Non-pigmented ciliary epithelial cell (primary cell): ENCODE results near the gene SEMA3B.
"Not testable (repeated sequence)": the region's sequence is repeated elsewhere in the genome, so short reads cannot be mapped to it uniquely, and the experiment has no call there.

Source experiments
- DNase-seq: peaks from one replicate; pipeline ENCODE4 v3.0.0-alpha.2; 2010; ENCODE audit warnings: low read depth

The SEMA3B gene

GRCh38 chr3:50294089-50294488 lies 25.1 kb downstream of the SEMA3B start:
- DNase-seq = no peak

DNA sequence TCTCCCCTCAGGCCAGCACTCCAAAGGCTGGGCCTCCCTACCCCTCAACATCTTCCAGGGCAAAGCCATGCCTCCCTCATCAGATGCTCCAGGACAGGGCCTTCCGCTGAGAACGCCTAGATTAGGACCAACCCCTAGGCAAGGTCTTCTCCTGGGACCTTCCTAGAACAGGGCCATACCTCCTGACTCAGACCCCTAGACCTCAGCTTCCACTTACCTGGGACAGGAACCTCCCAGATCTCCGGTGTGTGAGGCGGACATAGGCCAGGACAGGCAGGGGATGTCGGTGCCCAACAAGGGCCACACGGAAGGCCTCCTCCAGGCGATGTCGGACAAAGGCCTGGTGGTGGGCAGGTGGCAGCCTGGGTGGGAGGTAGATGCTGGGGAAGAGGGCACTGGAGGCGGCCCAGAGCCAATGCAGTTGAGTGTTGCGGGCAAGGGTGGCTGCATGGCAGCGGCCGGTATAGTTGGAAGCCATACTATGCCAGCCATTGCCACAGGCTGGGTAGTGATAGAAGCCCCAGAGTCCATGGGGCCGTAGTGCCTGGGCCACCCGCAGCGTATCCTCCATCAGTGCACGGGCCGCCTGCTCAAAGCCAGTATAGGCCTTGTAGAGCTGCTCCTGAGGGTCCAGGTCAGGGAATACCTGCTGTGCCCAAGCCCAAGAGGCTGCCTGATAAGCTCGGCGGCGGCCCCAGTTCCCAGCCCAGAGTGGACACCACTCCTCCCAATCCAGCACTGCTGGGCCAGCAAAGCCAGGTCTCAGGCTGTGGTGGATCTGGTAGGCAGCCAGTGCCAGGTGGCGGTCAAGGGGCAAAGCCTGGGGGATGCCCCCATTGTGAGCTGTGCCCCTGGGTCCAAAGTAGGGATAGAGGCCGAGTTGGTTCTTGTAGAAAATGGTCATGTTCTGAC lies 25.8 kb downstream of the SEMA3B start:
- DNase-seq = no peak

GRCh38 chr3:50295553-50296431 lies 26.8 kb downstream of the SEMA3B start:
- no peak for DNase-seq

DNA sequence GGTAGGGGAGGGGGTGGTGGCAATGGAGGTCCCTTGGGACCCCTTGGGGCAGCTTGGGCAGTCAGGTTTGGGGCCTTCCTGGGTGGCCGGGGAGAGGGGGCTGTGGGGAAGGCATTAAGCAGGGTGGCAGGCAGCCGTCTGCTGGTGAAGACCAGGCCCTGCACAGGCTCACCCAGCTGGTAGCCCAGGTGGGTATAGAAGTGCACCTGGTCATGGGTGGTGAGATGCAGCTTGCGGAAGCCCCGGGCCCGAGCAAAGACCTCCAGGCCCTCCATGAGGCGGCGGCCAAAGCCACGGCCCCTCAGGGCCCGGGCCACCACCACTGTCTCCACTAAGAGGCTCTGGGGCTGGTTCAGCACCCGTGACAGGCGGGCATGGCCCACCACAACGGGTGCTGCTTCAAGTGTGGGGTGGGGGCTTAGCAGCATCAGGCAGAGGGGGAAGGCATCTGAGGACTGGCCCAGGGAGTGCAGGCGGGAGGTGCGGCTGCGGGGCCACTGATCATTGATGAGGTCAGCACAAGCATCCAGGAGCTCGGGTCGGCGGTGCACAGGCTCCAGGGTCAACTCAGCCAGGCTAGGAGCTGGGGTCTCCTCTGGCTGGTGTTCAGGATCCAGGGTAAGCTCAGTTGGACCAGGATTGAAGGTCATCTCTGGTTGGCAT lies 27.9 kb downstream of the SEMA3B start:
- no peak for DNase-seq

DNA sequence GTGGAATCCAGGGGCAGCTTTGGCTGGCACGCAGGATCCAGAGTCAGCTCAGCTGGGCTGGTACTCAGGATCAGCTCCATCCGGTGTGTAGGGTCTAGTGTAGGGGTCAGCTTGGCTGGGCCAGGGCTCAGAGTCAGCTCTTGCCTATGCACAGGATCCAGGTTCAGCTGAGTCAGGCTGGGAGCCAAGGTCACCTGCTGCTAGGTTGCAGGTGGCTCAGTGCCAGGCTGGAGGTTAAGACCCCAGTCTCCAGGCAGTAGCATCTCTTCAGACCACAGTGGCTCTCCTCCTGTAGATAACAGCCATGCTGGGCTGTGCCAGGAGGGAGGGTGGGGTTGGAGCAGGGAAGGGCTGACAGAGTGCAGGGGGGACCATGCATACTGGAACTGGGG lies 28.4 kb downstream of the SEMA3B start:
- DNase-seq = no peak

DNA sequence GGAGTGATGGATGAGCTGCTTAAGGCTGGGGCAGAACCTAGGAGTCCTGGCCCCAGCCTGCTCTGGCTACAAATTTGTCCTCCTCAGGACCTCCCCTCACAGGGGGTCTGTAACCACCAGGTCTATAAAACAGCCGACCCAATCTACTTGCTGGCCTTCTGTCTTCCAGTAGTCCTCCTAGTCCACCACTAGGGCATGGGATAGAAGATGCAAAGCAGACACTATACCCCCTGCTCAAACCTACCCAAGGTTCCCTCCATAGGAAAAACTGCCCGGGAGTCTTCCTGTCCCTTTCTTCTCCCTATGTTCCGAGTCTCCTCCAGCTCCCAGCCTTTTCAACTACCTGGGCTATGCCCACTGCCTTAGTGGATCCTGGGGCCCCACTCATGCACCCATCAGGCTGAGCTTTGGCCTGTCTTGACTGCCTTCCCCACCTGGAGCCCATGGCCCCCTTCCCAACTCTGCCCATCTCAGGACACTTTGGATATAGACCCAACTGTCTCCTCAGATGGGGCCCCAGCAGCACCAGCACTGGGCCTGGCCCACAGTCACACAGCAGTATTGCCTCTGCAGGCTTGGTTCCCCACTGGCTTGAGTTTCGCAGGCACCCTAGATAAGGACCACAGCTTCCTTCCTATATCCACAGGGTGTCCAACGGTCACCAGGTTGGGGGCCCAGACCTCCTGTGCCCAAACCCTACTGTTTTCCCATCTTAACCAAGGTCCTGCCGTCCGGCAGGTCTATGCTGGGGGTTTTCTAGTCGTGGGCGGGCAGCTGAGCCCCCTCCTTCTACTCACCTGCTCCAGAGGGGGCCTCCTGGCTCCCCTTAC lies 29.2 kb downstream of the SEMA3B start:
- DNase-seq = no peak

GRCh38 chr3:50298836-50299637 lies 30.1 kb downstream of the SEMA3B start, which contains the start of the genes HYAL3 and NAA80:
HYAL3 (minus strand) TSS chr3:50299405; CDS start chr3:50295602, 3,803 bp downstream.
NAA80 (minus strand) TSS chr3:50299405; CDS start chr3:50297463, 1,942 bp downstream.
- DNase-seq = peak; percentile 98

GRCh38 chr3:50299638-50299928 lies 30.6 kb downstream of the SEMA3B start:
- DNase-seq = no peak

GRCh38 chr3:50299929-50300680 lies 31.2 kb downstream of the SEMA3B start:
- no peak for DNase-seq

GRCh38 chr3:50300681-50301254 lies 31.8 kb downstream of the SEMA3B start:
- DNase-seq = no peak

- no peak for DNase-seq
These were observed 33.4 kb downstream of the SEMA3B start for GRCh38 chr3:50302095-50303012.

- no peak for DNase-seq
These were observed 34.3 kb downstream of the SEMA3B start, which contains the start of gene HYAL1 for GRCh38 chr3:50303013-50303815. HYAL1 (minus strand) TSS chr3:50303574; CDS start chr3:50302956, 618 bp downstream.

- no peak for DNase-seq
These were observed 35.7 kb downstream of the SEMA3B start for GRCh38 chr3:50304601-50305000.

DNA sequence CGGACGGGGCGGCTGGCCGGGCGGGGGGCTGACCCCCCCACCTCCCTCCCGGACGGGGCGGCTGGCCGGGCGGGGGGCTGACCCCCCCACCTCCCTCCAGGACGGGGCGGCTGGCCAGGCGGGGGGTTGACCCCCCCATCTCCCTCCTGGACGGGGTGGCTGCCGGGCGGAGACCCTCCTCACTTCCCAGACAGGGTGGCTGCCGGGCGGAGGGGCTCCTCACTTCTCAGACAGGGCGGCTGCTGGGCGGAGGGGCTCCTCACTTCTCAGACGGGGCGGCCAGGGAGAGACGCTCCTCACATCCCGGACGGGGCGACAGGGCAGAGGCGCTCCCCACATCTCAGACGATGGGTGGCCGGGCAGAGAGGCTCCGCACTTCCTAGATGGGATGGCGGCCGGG lies 43.1 kb downstream of the SEMA3B start:
- not testable (repeated sequence) for DNase-seq

GRCh38 chr3:50314342-50314741 lies 45.4 kb downstream of the SEMA3B start:
- DNase-seq = no peak

DNA sequence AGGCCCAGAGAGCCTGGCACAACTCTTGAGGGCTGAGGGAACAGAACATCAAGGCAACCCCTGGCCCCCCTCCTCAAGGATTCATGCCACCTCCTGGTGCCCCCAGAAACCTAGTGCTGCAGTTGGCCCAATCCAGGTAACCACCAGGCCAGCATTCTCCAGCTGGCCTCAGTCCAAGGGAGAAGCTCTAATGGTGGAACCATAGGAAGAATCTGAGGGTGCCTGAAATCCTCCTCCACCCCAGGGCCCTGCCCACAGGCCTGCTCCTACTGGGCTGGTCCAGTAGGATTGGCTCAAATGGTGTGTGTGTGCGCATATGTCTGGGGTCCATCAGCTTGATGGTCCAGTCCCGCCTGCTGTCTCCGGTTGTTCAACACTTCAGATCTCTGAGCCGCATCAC lies 45.9 kb downstream of the SEMA3B start:
- DNase-seq = no peak

- no peak for DNase-seq
These were observed 47.8 kb downstream of the SEMA3B start for GRCh38 chr3:50316657-50317242.
